HG03432 (cell line): ENCODE data around the gene VTA1.
A peak's percentile ranks its signal among the peaks of the same experiment; 100 is the strongest.
"Not testable (repeated sequence)": the region's sequence is repeated elsewhere in the genome, so short reads cannot be mapped to it uniquely, and the experiment has no call there.

Experiments
- ATAC-seq: cut with Tn5 transposase; IDR thresholded peaks from one replicate; pipeline ENCODE4 v1.9.1; 2021; ENCODE audit warnings: mild to moderate bottlenecking, moderate library complexity; ENCODE audit not compliant: unreplicated experiment

VTA1 gene

DNA sequence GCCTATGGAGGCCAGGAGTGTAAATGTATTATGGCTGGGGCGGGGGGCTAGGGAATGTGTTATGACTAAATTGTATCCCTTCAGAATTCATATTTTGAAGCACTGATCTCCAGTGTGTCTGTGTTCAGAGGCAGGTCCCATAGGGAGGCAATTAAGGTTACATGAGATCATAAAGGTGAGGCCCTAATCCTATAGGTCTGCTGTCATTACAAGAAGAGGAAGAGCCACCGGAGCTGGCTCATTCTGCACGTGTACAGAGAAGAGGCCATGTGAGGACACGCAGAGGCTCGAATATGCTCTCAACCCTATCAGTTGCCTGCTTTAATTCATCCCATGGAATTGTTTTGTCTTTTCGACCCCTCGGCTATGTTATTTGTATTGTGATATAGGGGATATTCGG lies 76.9 kb downstream of the VTA1 start:
- ATAC-seq: no peak

DNA sequence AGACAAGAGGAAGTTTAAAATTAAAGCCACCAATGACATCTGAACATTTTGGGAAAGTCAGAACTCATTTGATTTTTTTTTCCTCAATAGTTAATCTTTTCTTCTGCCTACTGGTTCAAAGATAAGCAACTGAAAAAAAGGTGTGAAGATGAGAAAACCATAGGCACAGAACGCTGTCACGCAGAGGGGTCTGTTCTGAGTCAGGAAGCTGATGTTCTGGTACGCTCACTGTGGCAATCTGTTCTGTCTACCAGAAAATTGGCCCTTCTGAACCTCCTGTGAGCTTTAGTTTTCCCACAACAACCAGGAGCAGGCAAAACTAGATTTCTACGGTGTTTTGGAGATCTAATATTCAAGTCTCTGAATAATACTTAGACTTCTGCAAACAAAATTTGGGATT lies 78.1 kb downstream of the VTA1 start:
- no peak for ATAC-seq

DNA sequence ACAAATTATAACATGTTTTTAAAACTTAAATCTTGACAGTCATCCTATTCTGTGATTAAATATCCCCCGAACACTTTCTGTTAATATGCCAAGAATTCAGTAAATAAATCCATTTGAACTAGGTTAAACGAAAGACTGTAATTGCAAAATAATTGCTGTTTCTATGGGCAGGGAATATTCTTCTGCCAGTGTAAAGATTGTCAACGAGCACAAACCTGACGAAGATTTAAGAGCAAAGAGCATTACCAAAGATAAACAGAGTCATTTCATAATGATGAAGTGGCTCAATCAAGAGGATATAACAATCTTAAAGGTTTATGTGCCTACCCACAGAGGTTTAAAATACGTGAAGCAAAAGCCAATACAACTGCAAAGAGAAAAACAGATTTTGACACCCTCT lies 78.5 kb downstream of the VTA1 start:
- no peak for ATAC-seq

DNA sequence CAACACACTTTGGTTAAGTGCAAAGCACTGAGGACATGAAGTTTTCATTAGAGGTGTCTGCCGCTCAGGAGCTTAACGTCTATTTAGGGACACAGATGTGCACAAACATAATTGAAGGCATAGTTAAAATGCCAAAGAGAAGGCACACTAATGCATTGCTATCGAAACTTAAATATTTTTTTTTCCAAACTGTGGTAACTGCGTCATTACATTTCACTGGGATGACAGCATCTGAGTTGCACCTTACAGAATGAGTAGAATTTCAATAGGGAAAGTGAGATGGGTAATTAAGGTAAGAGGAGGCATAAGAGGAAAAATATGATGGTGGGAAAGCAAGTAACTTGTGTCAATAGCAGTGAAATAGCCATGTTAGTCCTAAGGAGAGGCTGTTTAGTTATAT lies 79.7 kb downstream of the VTA1 start:
- no peak for ATAC-seq

GRCh38 chr6:142229518-142230270 lies 82.6 kb downstream of the VTA1 start:
- ATAC-seq: not testable (repeated sequence)

GRCh38 chr6:142232206-142233044 lies 85.4 kb downstream of the VTA1 start:
- ATAC-seq: peak; percentile 82

DNA sequence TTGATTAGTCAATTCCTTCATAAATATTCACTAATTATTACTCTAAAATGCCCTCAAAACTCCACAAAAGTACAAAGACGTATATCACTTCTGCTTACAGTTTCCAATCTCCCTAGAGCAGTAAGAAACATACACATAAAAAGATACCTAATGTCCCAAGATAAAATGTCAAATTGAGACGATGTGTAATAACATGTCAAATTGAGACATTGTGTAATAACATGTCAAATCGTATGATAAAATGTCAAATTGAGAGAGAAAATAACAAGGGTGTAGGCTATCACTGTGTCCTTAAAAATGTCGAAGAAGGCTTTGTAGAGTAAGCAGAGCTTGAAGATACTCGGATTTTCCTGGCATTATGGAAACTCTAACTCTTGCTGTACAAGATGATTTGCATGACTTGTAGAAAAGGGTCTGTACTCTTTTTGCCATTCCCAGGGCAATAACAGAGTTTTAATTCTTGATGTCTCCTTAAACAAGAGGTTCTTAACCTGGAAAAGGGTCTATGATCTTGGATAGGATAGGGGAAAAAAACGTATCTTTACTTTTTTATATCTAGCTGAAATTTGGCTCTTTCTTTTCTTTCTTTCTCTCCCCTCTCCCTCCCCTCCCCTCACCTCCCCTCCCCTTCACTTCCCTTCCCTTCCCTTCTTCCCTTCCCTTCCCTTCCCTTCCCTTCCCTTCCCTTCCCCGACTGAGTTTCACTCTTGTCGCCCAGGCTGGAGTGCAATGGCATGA lies 87.1 kb downstream of the VTA1 start:
- no peak for ATAC-seq

GRCh38 chr6:142235272-142235671 lies 88.2 kb downstream of the VTA1 start:
- no peak for ATAC-seq

DNA sequence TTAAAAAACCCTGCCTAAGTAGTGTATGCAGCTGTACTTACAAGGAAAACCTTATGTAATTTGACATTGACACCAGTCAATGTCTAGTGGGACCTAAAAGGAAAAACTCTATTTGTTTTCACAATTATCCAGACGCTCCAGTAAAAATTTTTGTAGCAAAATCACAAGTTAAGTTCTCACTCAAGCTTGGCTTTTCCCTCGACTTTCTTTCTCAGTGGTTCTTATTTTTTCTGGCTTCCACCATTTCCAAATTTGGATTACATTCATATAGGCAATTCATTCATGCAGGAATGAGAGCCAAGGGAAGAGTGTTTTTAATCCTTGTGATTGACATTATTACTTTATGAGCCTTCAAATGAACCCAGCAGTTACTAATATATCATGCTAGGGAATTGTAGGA lies 88.7 kb downstream of the VTA1 start:
- no peak for ATAC-seq

- ATAC-seq: no peak
These were observed 89.6 kb downstream of the VTA1 start for GRCh38 chr6:142236691-142237090.

DNA sequence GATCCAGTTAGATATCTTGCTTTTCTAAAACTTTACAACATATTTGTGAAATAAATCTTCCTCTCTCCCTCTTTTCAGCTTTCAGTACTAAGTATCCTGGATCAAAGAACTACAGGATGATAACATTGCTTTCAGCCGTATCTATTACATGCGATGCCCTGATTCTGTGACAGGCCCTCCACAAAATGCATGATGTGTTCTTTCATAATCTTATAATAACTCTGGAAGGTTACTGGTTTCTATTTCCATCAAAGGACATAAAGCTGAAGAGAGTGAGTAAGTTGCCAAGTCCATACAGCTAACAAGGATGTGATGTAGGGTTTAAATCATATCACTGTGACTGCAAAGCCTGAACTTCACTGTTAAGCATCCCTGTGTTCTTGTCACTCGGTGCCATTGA lies 91.8 kb downstream of the VTA1 start:
- ATAC-seq: no peak

- no peak for ATAC-seq
These were observed 93.1 kb downstream of the VTA1 start for GRCh38 chr6:142240179-142240578.

DNA sequence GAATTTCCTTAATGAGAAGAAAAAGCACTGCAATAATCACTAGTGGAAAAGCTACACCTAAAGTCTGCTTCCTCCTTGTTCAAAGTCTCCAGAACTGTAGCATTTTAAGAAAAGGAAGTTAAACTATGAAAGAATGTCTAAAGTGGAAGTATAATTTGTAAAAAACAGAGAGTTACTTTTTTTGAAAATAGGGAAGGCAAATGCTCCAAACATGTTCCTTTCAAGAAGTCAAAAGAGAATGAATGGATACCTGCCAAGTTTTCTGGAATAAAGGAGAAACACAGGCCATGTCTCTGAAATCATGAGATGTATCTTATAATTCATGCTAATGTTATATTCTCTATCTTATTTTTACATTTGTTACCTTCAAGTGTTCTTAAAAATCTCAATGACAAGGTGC lies 94.0 kb downstream of the VTA1 start:
- ATAC-seq: no peak

DNA sequence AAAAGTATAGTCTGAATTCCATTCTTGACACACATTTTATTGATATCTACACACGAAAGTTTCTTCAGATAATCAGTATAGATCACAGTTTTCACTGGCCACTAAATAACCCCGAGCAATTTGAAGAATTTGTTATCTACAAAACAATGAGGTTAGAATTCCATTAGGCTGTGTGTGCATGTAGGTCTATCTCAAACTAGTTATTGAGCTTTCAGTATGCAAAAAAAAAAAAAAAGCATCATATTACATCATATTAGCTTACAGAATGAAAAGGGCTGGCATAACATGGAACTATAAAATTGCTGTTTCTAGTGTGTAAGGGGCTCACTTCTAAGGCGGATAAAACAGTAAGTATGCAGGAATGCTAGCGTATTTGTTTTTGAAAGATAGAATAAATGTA lies 95.2 kb downstream of the VTA1 start:
- no peak for ATAC-seq

GRCh38 chr6:142246960-142247359 lies 99.9 kb downstream of the VTA1 start:
- peak; percentile 88 for ATAC-seq

DNA sequence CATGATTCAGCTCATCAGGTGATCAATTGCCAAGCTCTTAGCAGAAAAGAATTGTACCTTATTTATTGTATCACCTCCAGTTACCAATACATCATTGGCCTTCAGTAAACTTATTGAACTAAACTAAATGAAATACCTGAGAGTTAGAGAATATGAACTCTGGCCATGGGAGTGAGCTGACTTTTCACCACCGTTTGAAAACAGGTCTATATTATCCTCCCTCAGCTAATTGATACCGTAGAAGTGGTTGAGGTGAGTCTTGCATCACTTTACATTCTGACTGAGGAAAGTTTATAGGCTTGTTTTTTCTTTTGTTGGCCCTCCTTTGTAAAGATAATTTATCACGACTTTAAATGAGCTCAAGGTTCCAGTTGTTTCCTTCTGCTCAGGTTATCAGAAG lies 102.2 kb downstream of the VTA1 start:
- ATAC-seq: no peak

GRCh38 chr6:142251930-142252445 lies 104.9 kb downstream of the VTA1 start:
- no peak for ATAC-seq

GRCh38 chr6:142254513-142254912 lies 107.5 kb downstream of the VTA1 start:
- ATAC-seq: no peak

DNA sequence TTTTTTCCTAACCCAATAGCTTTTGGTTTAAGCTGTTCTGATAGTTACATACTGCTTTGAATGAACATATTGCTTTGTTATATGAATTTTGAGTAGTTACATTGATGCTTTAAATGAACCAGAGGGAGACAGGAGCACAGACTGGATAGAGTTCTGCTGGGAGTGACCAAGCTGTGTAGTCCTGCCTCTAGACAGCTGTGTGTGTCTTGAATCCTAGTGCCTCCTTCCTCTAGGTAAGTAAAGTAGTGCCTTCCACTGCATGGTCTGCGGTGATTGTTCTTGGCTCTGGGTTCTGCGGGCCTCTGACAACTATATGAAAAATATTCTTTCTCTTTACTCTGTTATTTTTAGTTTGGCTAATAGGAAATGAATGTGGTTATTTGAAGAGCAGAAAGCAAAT lies 108.7 kb downstream of the VTA1 start:
- ATAC-seq: no peak

GRCh38 chr6:142258305-142258704 lies 111.2 kb downstream of the VTA1 start:
- no peak for ATAC-seq

DNA sequence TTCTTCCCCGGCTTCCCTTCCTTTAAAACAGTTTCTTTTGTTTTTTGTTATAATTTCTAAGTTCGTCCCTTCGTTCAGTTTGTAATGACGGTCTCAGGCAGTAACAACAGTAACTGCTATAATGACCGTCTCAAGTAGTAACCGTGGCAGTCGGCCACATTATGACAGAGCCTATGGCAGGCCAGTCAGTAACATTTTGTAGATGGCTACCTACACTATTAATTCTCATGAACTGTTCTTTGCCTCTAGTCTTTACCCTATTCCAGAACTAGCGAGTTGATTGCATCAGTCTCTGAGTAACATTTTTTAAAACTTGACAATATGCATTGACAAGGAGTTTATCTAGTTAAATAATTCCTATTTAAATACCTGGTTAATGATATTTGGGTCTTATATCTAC lies 111.7 kb downstream of the VTA1 start:
- no peak for ATAC-seq
